Kidney (tissue), 14 donors: ENCODE data around the gene SRSF2. TPM values are rescaled to one million over a fixed set of nuclear protein-coding genes. Genes with fewer than 3 reads are reported as not detected.
A peak's percentile ranks its signal among the peaks of the same experiment; 100 is the strongest.

Experiments used
- DNase-seq, 5 donors: peaks; one replicate each; pipeline ENCODE4 v3.0.0-alpha.2; 2013 to 2020
- FAIRE-seq: peaks from 2 replicates; lab custom pipeline; 2012; peaks lifted over from hg19 to GRCh38; lab: Jason Lieb, UNC
- H3K27ac ChIP-seq, 2 donors: one replicate each; pipeline ENCODE4 v1.7.0; 2013; ENCODE audit warnings: low read depth in 2 of 2, low read length in 2 of 2, inconsistent platforms in 1 of 2
- H3K27me3 ChIP-seq: one replicate; pipeline ENCODE4 v1.7.1; 2013; ENCODE audit warnings: low read length, inconsistent platforms; ENCODE audit not compliant: control insufficient read depth, insufficient read depth
- H3K36me3 ChIP-seq, 3 donors: one replicate each; pipeline versions ENCODE4 v1.7.0 to v1.7.1; 2013; ENCODE audit warnings: low read length in 3 of 3, control low read depth in 1 of 3, inconsistent platforms in 1 of 3; ENCODE audit not compliant: insufficient read depth in 3 of 3, control insufficient read depth in 2 of 3
- H3K4me1 ChIP-seq, 3 donors: one replicate each; pipeline versions ENCODE4 v1.7.0 to v1.7.1; 2013; ENCODE audit warnings: low read length in 3 of 3, inconsistent platforms in 1 of 3, low read depth in 1 of 3; ENCODE audit not compliant: control insufficient read depth in 2 of 3, insufficient read depth in 2 of 3
- H3K4me3 ChIP-seq, 3 donors: one replicate each; pipeline versions ENCODE4 v1.7.0 to v1.8.1; 2013; ENCODE audit warnings: low read length in 3 of 3, control low read depth in 1 of 3, inconsistent platforms in 1 of 3
- H3K9ac ChIP-seq, 3 donors: one replicate each; pipeline versions ENCODE4 v1.7.0 to v1.7.1; 2013; ENCODE audit warnings: low read length in 3 of 3, control low read depth in 1 of 3, inconsistent platforms in 1 of 3
- H3K9me3 ChIP-seq, 3 donors: one replicate each; pipeline versions ENCODE4 v1.7.0 to v1.7.1; 2013; ENCODE audit warnings: low read length in 3 of 3, control low read depth in 1 of 3, inconsistent platforms in 1 of 3; ENCODE audit not compliant: control insufficient read depth in 2 of 3, insufficient read depth in 1 of 3
- CTCF ChIP-seq: IDR thresholded peaks from 3 replicates; pipeline ENCODE4 v1.5.1; 2012; ENCODE audit warnings: mild to moderate bottlenecking, moderate library complexity, borderline replicate concordance; ENCODE audit not compliant: insufficient read depth; ENCODE audit errors: extremely low read depth
- intact Hi-C: fragments of 100-400 bp; cut with DNase I; formaldehyde crosslinking; loops from one replicate; pipeline ENCODE4 v1.11.1; 2022
- microRNA-seq: library from miRNA; unstranded; fragments of <30 nt; microRNA quantifications from one replicate; pipeline ENCODE4 v1.2.0, GENCODE V29; 2020
- polyA plus RNA-seq: library from polyadenylated mRNA; stranded (reverse); fragments of 350-450 nt; fragmentation: Illumina TruSeq; extraction: RNeasy Lipid Tissue Mini Kit (QIAGEN cat#74804); gene quantifications from one replicate; pipeline ENCODE4 v1.2.3, GENCODE V29; 2014; ENCODE audit warnings: low read depth, low replicate concordance; ENCODE audit not compliant: insufficient read depth
- total RNA-seq: library from RNA; stranded (reverse); fragmentation: NEBNext Ultra II Directional; extraction: Animal tissue kit (Norgen Biotek cat#: 25700); gene quantifications from one replicate; pipeline ENCODE4 v1.2.1, GENCODE V29; 2021
- donor health status: control.
- donor health status: control.
- donor health status: control.
- donor health status: control.
- donor health status: control.
- donor health status: DM: yes; HTN: yes; CAD: no.
- donor health status: Normal renal cell carcinoma (clear cell type).

SRSF2 gene
- total and polyA plus RNA-seq, 2 donors from 2014 or later = 129 to 155 TPM

GRCh38 chr17:76685366-76685765 lies 51.8 kb downstream of the SRSF2 start:
- H3K4me3 ChIP-seq = no peak overlapping the region
- H3K36me3 ChIP-seq = peaks cover 0 to 7% (median 0%) of the 10 kb centered on the region in 3 donors
- FAIRE-seq = no peak
- TF ChIP-seq CTCF = no peak
- peak in 1 of 5 donors; percentile 60 for DNase-seq
- no peak overlapping the region for H3K9ac ChIP-seq
- H3K9me3 ChIP-seq = no peaks in the 10 kb centered on the region
- intact Hi-C loops = no loop called here
- peaks cover 0 to 6% (median 0%) of the 10 kb centered on the region in 3 donors for H3K4me1 ChIP-seq
- H3K27me3 ChIP-seq = no peaks in the 10 kb centered on the region
- H3K27ac ChIP-seq = no peak overlapping the region

- intact Hi-C loops = no loop called here
Measured at GRCh38 chr17:76684756-76685155, 52.4 kb downstream of the SRSF2 start.

More at GRCh38 chr17:76684756-76685155, 52.4 kb downstream of the SRSF2 start:
- Histone ChIP-seq H3K9me3 (no peaks in the 10 kb centered on the region), H3K4me3 (no peak overlapping the region), H3K4me1 (peaks cover 0 to 6% (median 0%) of the 10 kb centered on the region in 3 donors), H3K36me3 (peaks cover 0 to 7% (median 0%) of the 10 kb centered on the region in 3 donors), H3K27me3 (no peaks in the 10 kb centered on the region), H3K9ac (no peak overlapping the region), H3K27ac (no peak overlapping the region)
- FAIRE-seq = no peak
- TF ChIP-seq CTCF = no peak
- DNase-seq = peak in 1 of 5 donors; percentile 51

Small RNAs within 50 kb of the gene (microRNA-seq; reads per million reads assigned to microRNA genes)
- 1.4 reads per million for gene MIR636

Other genes starting within 250 kb of the SRSF2 start
- 58.6 TPM for gene RHBDF2, start 235.9 kb downstream of the SRSF2 start, total RNA-seq
- 6.8 TPM for gene RHBDF2, start 235.9 kb downstream of the SRSF2 start, polyA plus RNA-seq
- gene CYGB, start 199.6 kb downstream of the SRSF2 start, total RNA-seq = 12.6 TPM
- 6.7 TPM for gene CYGB, start 199.6 kb downstream of the SRSF2 start, polyA plus RNA-seq
- gene PRCD, start 197.3 kb downstream of the SRSF2 start, total RNA-seq = 2.2 TPM
- gene PRCD, start 197.3 kb downstream of the SRSF2 start, polyA plus RNA-seq = not detected
- 28.6 TPM for gene ST6GALNAC2, start 151.5 kb downstream of the SRSF2 start, total RNA-seq
- 6.5 TPM for gene ST6GALNAC2, start 151.5 kb downstream of the SRSF2 start, polyA plus RNA-seq
- gene ST6GALNAC1, start 93.6 kb downstream of the SRSF2 start, total RNA-seq = 0.31 TPM
- gene ST6GALNAC1, start 93.6 kb downstream of the SRSF2 start, polyA plus RNA-seq = not detected
- gene MXRA7, start 26.4 kb downstream of the SRSF2 start, total RNA-seq = 130 TPM
- gene MXRA7, start 26.4 kb downstream of the SRSF2 start, polyA plus RNA-seq = 72.4 TPM
- 23.6 TPM for gene JMJD6, start 10.7 kb downstream of the SRSF2 start, total RNA-seq
- 34.3 TPM for gene JMJD6, start 10.7 kb downstream of the SRSF2 start, polyA plus RNA-seq
- gene METTL23, start 10.5 kb downstream of the SRSF2 start, total RNA-seq = 38.2 TPM
- 53.0 TPM for gene METTL23, start 10.5 kb downstream of the SRSF2 start, polyA plus RNA-seq
- 22.6 TPM for gene MFSD11, start 788 bp upstream of the SRSF2 start, total RNA-seq
- gene MFSD11, start 788 bp upstream of the SRSF2 start, polyA plus RNA-seq = 12.5 TPM
- 2.3 TPM for gene MGAT5B, start 131.1 kb upstream of the SRSF2 start, total RNA-seq
- gene MGAT5B, start 131.1 kb upstream of the SRSF2 start, polyA plus RNA-seq = 0.56 TPM